DMS53 treated with DMSO at 0.1 percent for 48 hours (cell line): ENCODE data around the gene SLC6A17.

Experiments used
- DNase-seq: peaks from one replicate; lab custom pipeline; 2025; ENCODE audit not compliant: unreplicated experiment; lab: John Stamatoyannopoulos, UW

SLC6A17 gene

GRCh38 chr1:110237386-110238152 lies 87.3 kb downstream of the SLC6A17 start:
- no peak for DNase-seq

GRCh38 chr1:110239441-110240430 lies 89.4 kb downstream of the SLC6A17 start:
- no peak for DNase-seq

GRCh38 chr1:110240476-110241210 lies 90.3 kb downstream of the SLC6A17 start:
- peak; percentile 66 for DNase-seq

GRCh38 chr1:110241516-110241915 lies 91.2 kb downstream of the SLC6A17 start:
- no peak for DNase-seq

GRCh38 chr1:110242062-110242461 lies 91.8 kb downstream of the SLC6A17 start:
- no peak for DNase-seq

- no peak for DNase-seq
Observed at GRCh38 chr1:110242731-110243130, 92.4 kb downstream of the SLC6A17 start.

GRCh38 chr1:110243146-110243545 lies 92.9 kb downstream of the SLC6A17 start:
- no peak for DNase-seq

- no peak for DNase-seq
Observed at GRCh38 chr1:110243574-110243973, 93.3 kb downstream of the SLC6A17 start.

GRCh38 chr1:110245876-110246620 lies 95.8 kb downstream of the SLC6A17 start:
- DNase-seq, result no peak

- DNase-seq, result no peak
Observed at GRCh38 chr1:110248746-110249145, 98.5 kb downstream of the SLC6A17 start.

DNA sequence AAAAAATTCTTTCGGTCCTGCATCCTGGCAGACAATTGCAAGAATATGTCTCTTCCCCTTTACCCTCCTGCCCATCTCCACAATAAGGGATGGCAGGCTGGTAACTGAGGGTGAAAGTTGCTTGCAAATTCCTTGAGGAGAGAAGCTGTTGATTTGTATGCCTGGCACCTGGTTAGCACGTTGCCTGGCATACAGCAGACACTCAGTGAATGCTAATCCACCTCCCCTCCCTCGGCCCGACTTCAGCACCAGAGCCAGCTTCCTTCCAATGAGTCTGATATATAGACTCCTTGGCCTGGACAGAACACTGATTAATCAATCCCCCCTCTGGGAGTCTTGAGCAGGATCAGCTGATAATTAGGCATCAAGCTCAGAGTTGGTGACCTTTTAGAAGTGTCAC lies 99.0 kb downstream of the SLC6A17 start:
- no peak for DNase-seq

- DNase-seq, result no peak
Observed at GRCh38 chr1:110250008-110250407, 99.7 kb downstream of the SLC6A17 start.

GRCh38 chr1:110250749-110251148 lies 100.5 kb downstream of the SLC6A17 start:
- DNase-seq, result no peak
